HepG2 (cell line): ENCODE measurements around the gene ZNF883. TPM values are rescaled to one million over a fixed set of nuclear protein-coding genes. Genes with fewer than 3 reads are reported as not detected.

Experiments used
- AGO2 ChIP-seq: fragments of 200-400 bp; formaldehyde crosslinking; optimal IDR thresholded peaks from 2 replicates; pipeline ENCODE3; 2017; ENCODE audit warnings: mild to moderate bottlenecking, low read depth, low read length, moderate library complexity
- CCAR2 ChIP-seq: fragments of 200-400 bp; formaldehyde crosslinking; optimal IDR thresholded peaks from 2 replicates; pipeline ENCODE3; 2018; ENCODE audit warnings: low read depth, mild to moderate bottlenecking, low read length, moderate library complexity
- FIP1L1 ChIP-seq: fragments of 200-400 bp; formaldehyde crosslinking; IDR thresholded peaks from 2 replicates; pipeline ENCODE4 v1.6.1; 2018; ENCODE audit warnings: low read depth, mild to moderate bottlenecking, low read length, moderate library complexity, borderline replicate concordance; ENCODE audit not compliant: insufficient read depth
- GMEB1 ChIP-seq: sonication (generic); formaldehyde crosslinking; IDR thresholded peaks from 2 replicates; pipeline ENCODE4 v1.5.1; 2020; ENCODE audit warnings: missing genetic modification reagents, mild to moderate bottlenecking, borderline replicate concordance
- HMGA1 ChIP-seq: sonication (generic); formaldehyde crosslinking; conservative IDR thresholded peaks from 2 replicates; pipeline ENCODE4 v1.4.0; 2020; ENCODE audit warnings: missing genetic modification reagents
- NR0B2 ChIP-seq: sonication (generic); formaldehyde crosslinking; IDR thresholded peaks from 2 replicates; pipeline ENCODE4 v1.4.0; 2020; ENCODE audit warnings: mild to moderate bottlenecking, missing genetic modification reagents
- RELA ChIP-seq: sonication (generic); formaldehyde crosslinking; IDR thresholded peaks from 2 replicates; pipeline ENCODE4 v1.4.0; 2020; ENCODE audit warnings: missing genetic modification reagents
- SNRNP70 ChIP-seq: fragments of 200-400 bp; formaldehyde crosslinking; IDR thresholded peaks from 2 replicates; pipeline ENCODE4 v1.6.1; 2017; ENCODE audit warnings: mild to moderate bottlenecking, low read depth, low read length, moderate library complexity
- TCF7L2 ChIP-seq: IDR thresholded peaks from 2 replicates; pipeline ENCODE4 v1.6.1; 2011; ENCODE audit warnings: mild to moderate bottlenecking, low read depth, low read length, moderate library complexity
- WIZ ChIP-seq: sonication (generic); formaldehyde crosslinking; IDR thresholded peaks from 2 replicates; pipeline ENCODE4 v1.5.1; 2020; ENCODE audit warnings: mild to moderate bottlenecking, missing genetic modification reagents
- ZBTB42 ChIP-seq: sonication (generic); formaldehyde crosslinking; IDR thresholded peaks from 2 replicates; pipeline ENCODE4 v1.5.0; 2020; ENCODE audit warnings: mild to moderate bottlenecking, missing genetic modification reagents
- ZKSCAN5 ChIP-seq: sonication (generic); formaldehyde crosslinking; IDR thresholded peaks from 2 replicates; pipeline ENCODE4 v1.5.1; 2020; ENCODE audit warnings: mild to moderate bottlenecking, missing genetic modification reagents
- ZNF138 ChIP-seq: sonication (generic); formaldehyde crosslinking; IDR thresholded peaks from 2 replicates; pipeline ENCODE4 v1.5.0; 2020; ENCODE audit warnings: mild to moderate bottlenecking, low read depth, missing genetic modification reagents
- ZNF431 ChIP-seq: sonication (generic); formaldehyde crosslinking; IDR thresholded peaks from 2 replicates; pipeline ENCODE4 v1.9.0; 2022; ENCODE audit warnings: missing genetic modification reagents, low read depth, mild to moderate bottlenecking, borderline replicate concordance
- ZNF597 ChIP-seq: sonication (generic); formaldehyde crosslinking; IDR thresholded peaks from 2 replicates; pipeline ENCODE4 v1.5.0; 2020; ENCODE audit warnings: missing genetic modification reagents
- ZNF687 ChIP-seq: sonication (generic); formaldehyde crosslinking; IDR thresholded peaks from 2 replicates; pipeline ENCODE4 v1.5.1; 2020; ENCODE audit warnings: mild to moderate bottlenecking, missing genetic modification reagents, moderate library complexity
- polyA plus RNA-seq, 8 experiments: library from polyadenylated mRNA; depleted of rRNA in 3 of 8; stranded (reverse) in 7 of 8; unstranded in 1 of 8; fragments of >200 nt; fragmentation: Illumina TruSeq in 4 of 8; extraction: Trizol in 4 of 8; gene quantifications; 2 replicates each; pipeline versions ENCODE4 v1.2.1 to v1.2.3, GENCODE V29; 2011 to 2016; ENCODE audit warnings: low read depth in 4 of 8, missing spikeins in 1 of 8, mixed read lengths in 1 of 8; ENCODE audit not compliant: insufficient read depth in 1 of 8
- total RNA-seq, 5 experiments: library from RNA; depleted of rRNA; stranded (reverse); fragments of >200 nt; fragmentation: Illumina TruSeq; extraction: Trizol; gene quantifications; 2 replicates each; pipeline ENCODE4 v1.2.3, GENCODE V29; 2016; ENCODE audit warnings: low read depth in 1 of 5

ZNF883 gene
- total and polyA plus RNA-seq, 2 of the 13 experiments (the other 11 are each of a cell fraction or from before 2014, with no cell fraction given): 5.3 to 10.0 TPM

- no peak for TF ChIP-seq ZNF597
- TF ChIP-seq AGO2: peak; percentile 78
- peak; percentile 87 for TF ChIP-seq ZNF687 (CRISPR knock-in tag)
- no peak for TF ChIP-seq SNRNP70
- TF ChIP-seq FIP1L1: no peak
- TF ChIP-seq RELA (CRISPR knock-in tag): peak; percentile 79; the same call in 1 of the 2 replicates
- TF ChIP-seq ZBTB42 (CRISPR knock-in tag): no peak
- TF ChIP-seq TCF7L2: no peak
- no peak for TF ChIP-seq HMGA1
- no peak for TF ChIP-seq CCAR2
- TF ChIP-seq WIZ (CRISPR knock-in tag): no peak
- peak; percentile 36; the same call in 1 of the 2 replicates for TF ChIP-seq ZNF138 (CRISPR knock-in tag)
- no peak for TF ChIP-seq ZNF431 (CRISPR knock-in tag)
- peak; percentile 75 for TF ChIP-seq GMEB1 (CRISPR knock-in tag)
- no peak for TF ChIP-seq NR0B2
- no peak for TF ChIP-seq ZKSCAN5 (CRISPR knock-in tag)
Measured at GRCh38 chr9:113056191-113057106, 44.5 kb upstream of the ZNF883 start, which contains the start of gene ZFP37 (continued).
